ENCODE measurements around the gene C10orf105. TPM values are rescaled to one million over a fixed set of nuclear protein-coding genes. Genes with fewer than 3 reads are reported as not detected.

C10orf105 gene
- total and polyA plus RNA-seq, 12 donors: 0.03 to 0.16 (median 0.07) TPM; not detected in 5

DNA sequence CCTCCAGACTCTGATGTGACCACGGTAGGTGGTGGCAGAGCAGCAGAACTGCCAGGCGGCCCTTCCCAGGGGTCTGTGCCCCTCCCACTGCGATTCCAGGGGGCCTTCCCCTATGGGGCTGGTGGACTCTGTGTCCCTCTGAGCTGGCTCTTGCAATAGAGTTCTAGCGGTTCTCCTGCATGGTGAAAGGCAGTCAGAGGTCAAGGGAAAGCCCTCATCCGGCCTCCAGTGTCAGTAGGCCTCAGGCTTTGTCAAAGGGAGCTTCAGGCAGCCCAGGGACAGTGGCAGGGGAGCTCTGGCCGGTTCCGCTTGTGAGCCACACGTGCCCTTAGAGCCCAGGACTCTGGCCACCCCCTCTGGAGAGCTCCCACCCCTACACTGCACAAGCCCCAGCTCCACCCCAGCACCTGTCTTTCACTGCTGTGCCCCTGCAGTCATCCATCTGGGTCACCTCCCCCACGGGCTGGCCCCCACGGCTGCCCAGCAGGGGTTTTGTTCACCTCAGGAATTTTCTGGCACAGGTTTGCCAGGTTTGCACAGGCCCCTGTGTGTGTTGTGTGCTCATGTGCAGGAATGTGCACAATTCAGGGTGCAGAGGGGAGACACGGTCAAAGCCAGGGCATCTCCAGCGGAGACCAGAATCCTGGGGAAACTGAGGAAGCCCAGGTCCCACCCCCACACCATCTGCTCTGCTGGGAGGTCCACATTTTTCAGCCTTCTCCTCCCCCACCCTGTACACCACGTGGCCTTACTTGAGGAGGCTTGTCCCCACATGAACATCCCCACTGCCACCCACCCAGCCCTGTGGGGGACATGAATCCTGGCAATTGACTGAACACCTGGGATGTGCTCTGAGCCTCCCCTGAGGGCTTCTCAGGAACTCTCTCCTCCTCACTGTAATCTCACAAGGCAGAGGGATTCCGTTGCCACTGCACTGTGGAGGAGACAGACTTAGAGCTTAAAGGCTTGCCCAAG lies 23.8 kb downstream of the C10orf105 start:
- Histone ChIP-seq H3K36me3 (peaks cover 0 to 7% (median 0%) of the 10 kb centered on the region in 9 donors), H3K27me3 (no peaks in the 10 kb centered on the region), H3K4me3 (no peak overlapping the region), H3K27ac (peak overlapping the region in 7 of 10 donors; percentile 76 to 88 (median 85)), H3K9me3 (peaks cover 0 to 10% (median 4%) of the 10 kb centered on the region in 11 donors), H3K4me1 (peaks cover 0 to 58% (median 51%) of the 10 kb centered on the region in 9 donors)
- intact Hi-C loops (cut with DNase I): loop anchor here in 3 of 10 donors (5.0 to 10.0 kb wide), 3 partner anchors 33 to 298 kb away; partner anchors contain the start of gene CDH23 (in 1 of the 3)
- ATAC-seq (no peak), DNase-seq (no peak)
- TF ChIP-seq, protein P1, sequence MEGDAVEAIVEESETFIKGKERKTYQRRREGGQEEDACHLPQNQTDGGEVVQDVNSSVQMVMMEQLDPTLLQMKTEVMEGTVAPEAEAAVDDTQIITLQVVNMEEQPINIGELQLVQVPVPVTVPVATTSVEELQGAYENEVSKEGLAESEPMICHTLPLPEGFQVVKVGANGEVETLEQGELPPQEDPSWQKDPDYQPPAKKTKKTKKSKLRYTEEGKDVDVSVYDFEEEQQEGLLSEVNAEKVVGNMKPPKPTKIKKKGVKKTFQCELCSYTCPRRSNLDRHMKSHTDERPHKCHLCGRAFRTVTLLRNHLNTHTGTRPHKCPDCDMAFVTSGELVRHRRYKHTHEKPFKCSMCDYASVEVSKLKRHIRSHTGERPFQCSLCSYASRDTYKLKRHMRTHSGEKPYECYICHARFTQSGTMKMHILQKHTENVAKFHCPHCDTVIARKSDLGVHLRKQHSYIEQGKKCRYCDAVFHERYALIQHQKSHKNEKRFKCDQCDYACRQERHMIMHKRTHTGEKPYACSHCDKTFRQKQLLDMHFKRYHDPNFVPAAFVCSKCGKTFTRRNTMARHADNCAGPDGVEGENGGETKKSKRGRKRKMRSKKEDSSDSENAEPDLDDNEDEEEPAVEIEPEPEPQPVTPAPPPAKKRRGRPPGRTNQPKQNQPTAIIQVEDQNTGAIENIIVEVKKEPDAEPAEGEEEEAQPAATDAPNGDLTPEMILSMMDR (IDR thresholded peaks at IDR 0.05): no peak
- 87 to 89% methylated on average over 14 of the region's 14 CpGs for WGBS, 2 donors

DNA sequence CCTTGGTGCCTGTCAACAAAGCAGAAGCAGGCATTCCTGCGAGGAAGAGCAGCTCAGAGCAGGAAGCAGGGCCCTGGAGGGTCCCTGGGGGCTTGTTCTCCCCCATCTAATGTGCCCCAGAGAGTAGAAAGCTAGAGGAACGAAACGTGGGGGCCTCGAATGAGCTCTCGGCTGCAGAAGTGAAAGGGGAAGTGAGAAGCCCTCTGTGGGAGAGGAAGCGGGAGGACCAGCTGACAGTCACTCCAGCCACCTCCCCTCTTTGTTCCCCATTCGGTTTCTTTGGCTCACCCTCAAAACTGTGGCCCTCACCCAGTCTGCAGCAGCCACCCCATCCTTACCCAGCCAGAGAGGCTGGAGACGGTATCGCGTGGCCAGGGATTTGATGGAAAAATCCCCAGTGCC lies 25.0 kb downstream of the C10orf105 start:
- Histone ChIP-seq H3K27ac (peak overlapping the region; percentile 15 to 88 (median 80)), H3K27me3 (no peaks in the 10 kb centered on the region), H3K36me3 (peaks cover 0 to 7% (median 0%) of the 10 kb centered on the region in 9 donors), H3K4me3 (peak overlapping the region in 1 of 10 donors; percentile 7), H3K4me1 (peaks cover 0 to 54% (median 47%) of the 10 kb centered on the region in 9 donors), H3K9me3 (peaks cover 0 to 10% (median 4%) of the 10 kb centered on the region in 11 donors)
- 56 to 70% methylated on average over 10 of the region's 10 CpGs for WGBS, 2 donors
- intact Hi-C loops (cut with DNase I): loop anchor here in 1 of 10 donors (10.0 kb wide), 1 partner anchor 210 kb away; no protein-coding TSS in a partner anchor
- ATAC-seq (peak; percentile 39 to 79 (median 65)), DNase-seq (peak in 1 of 2 donors; percentile 64)
- TF ChIP-seq, protein P1 (IDR thresholded peaks at IDR 0.05): no peak

DNA sequence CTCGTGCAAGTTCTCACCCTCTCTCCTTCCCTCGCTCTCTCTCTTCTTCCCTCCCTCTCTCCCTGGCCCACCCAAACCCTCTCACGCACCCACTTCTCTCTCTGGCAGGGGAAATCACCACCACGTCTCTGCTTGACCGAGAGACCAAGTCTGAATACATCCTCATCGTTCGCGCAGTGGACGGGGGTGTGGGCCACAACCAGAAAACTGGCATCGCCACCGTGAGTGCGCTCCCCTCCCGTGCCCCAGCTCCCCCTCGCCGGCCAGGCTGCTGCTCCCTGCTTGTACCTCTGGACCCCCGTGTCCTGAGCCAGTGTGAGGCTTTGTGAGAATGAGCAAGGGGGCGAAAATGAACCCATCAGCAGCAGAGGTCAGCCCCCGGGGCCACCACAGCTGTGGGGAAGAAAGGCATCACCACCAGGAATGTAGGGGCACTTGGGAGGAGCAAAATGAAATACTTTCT lies 25.5 kb downstream of the C10orf105 start:
- peak overlapping the region; percentile 15 to 88 (median 80) for H3K27ac ChIP-seq
- TF ChIP-seq, protein P1 (IDR thresholded peaks at IDR 0.05): no peak
- WGBS, 2 donors: 80 to 82% methylated on average over 18 of the region's 18 CpGs
- peak in 3 of 8 donors; percentile 3 to 12 (median 7) for ATAC-seq
- peaks cover 0 to 54% (median 47%) of the 10 kb centered on the region in 9 donors for H3K4me1 ChIP-seq
- H3K9me3 ChIP-seq: peaks cover 0 to 10% (median 4%) of the 10 kb centered on the region in 11 donors
- no peak for DNase-seq
- H3K36me3 ChIP-seq: peaks cover 0 to 7% (median 0%) of the 10 kb centered on the region in 9 donors
- H3K4me3 ChIP-seq: peak overlapping the region in 1 of 10 donors; percentile 7
- no peaks in the 10 kb centered on the region for H3K27me3 ChIP-seq
- intact Hi-C loops (cut with DNase I): loop anchor here in 1 of 10 donors (10.0 kb wide), 1 partner anchor 209 kb away; no protein-coding TSS in a partner anchor

- peaks cover 0 to 10% (median 4%) of the 10 kb centered on the region in 11 donors for H3K9me3 ChIP-seq
- no peak overlapping the region for H3K4me3 ChIP-seq
- TF ChIP-seq, protein P1 (IDR thresholded peaks at IDR 0.05): no peak
- DNase-seq: no peak
- peak overlapping the region in 9 of 10 donors; percentile 64 to 89 (median 82) for H3K27ac ChIP-seq
- peaks cover 0 to 7% (median 0%) of the 10 kb centered on the region in 9 donors for H3K36me3 ChIP-seq
- peaks cover 0 to 54% (median 47%) of the 10 kb centered on the region in 9 donors for H3K4me1 ChIP-seq
- intact Hi-C loops (cut with DNase I): loop anchor here in 1 of 10 donors (10.0 kb wide), 1 partner anchor 209 kb away; no protein-coding TSS in a partner anchor
- H3K27me3 ChIP-seq: no peaks in the 10 kb centered on the region
- WGBS, 2 donors: 56 to 66% methylated on average over 5 of the region's 5 CpGs
- peak in 5 of 8 donors; percentile 31 to 77 (median 73) for ATAC-seq
These were observed 26.2 kb downstream of the C10orf105 start for GRCh38 chr10:71693377-71693776.

All from heart right ventricle (tissue), 16 donors.